ENCODE results near the gene SLC22A3. TPM values are rescaled to one million over a fixed set of nuclear protein-coding genes. Genes with fewer than 3 reads are reported as not detected.

Gene SLC22A3
- total RNA-seq, 1 experiment from 2014 or later: 0.07 TPM

GRCh38 chr6:160378218-160378617 is 30.0 kb downstream of the SLC22A3 start (continued):
- no peak for TF ChIP-seq REST (IDR thresholded peaks at IDR 0.05; ENCODE audit: low read depth)
- TF ChIP-seq JUND (IDR thresholded peaks at IDR 0.05): no peak
- no peak for TF ChIP-seq ELF1 (IDR thresholded peaks at IDR 0.05; ENCODE audit: borderline replicate concordance, low read depth)
- no peak for TF ChIP-seq POLR2A (IDR thresholded peaks at IDR 0.05; ENCODE audit: borderline replicate concordance, extremely low read depth, insufficient read depth, insufficient read length)
- TF ChIP-seq POLR2AphosphoS5 (IDR thresholded peaks at IDR 0.05; ENCODE audit: low read depth, low read length): no peak

- Histone ChIP-seq H3K4me1 (ENCODE audit: control insufficient read depth in 1 of 2, insufficient read depth in 2 of 2, low read length in 2 of 2) (peaks cover 0 to 5% of the 10 kb centered on the region in 2 experiments; a peak in 1 of 4 replicates), H3K9me3 (ENCODE audit: control insufficient read depth in 1 of 2, insufficient read depth in 1 of 2, low read depth in 1 of 2, low read length in 2 of 2) (no peaks in the 10 kb centered on the region), H3K9ac (ENCODE audit: low read length) (no peak overlapping the region), H3K27ac (ENCODE audit: low read depth, low read length) (no peak overlapping the region), H4K20me1 (ENCODE audit: insufficient read depth) (no peaks in the 10 kb centered on the region), H3K36me3 (ENCODE audit: control insufficient read depth in 1 of 2, insufficient read depth in 2 of 2, low read length in 2 of 2) (no peaks in the 10 kb centered on the region), H2AFZ (ENCODE audit: low read depth, low read length, poor library complexity, severe bottlenecking) (no peak overlapping the region), H3K27me3 (ENCODE audit: insufficient read depth, low read length) (no peaks in the 10 kb centered on the region), H3K9me2 (ENCODE audit: insufficient read depth) (no peaks in the 10 kb centered on the region), H3K4me2 (ENCODE audit: low read length) (no peak overlapping the region), H3K4me3 (replicated peaks in 1 of 2; ENCODE audit: low read depth in 1 of 2, low read length in 2 of 2) (no peak overlapping the region), H3K79me2 (ENCODE audit: insufficient read depth, low read length) (no peaks in the 10 kb centered on the region)
- no TSS peak for BruUV-seq (replicated peaks)
- ChIA-PET POLR2A (no interaction called here), CTCF (no interaction called here), RAD21 (ENCODE audit: low non-redundant PET in 1 of 2, low total read pairs in 2 of 2, uncharacterized antibody in 2 of 2, unreplicated experiment in 2 of 2) (no interaction called here)
- intact Hi-C loops (cut with micrococcal nuclease): no loop called here
- DNase-seq (ENCODE audit: low read depth, low spot score) (no peak), ATAC-seq (no peak)
- no peak for TF ChIP-seq EZH2 (IDR thresholded peaks at IDR 0.05)
- no peak for TF ChIP-seq CEBPB (IDR thresholded peaks at IDR 0.05; ENCODE audit: low read depth)
- no peak for TF ChIP-seq ZNF274 (IDR thresholded peaks at IDR 0.05; ENCODE audit: low read depth, low read length)
- no peak for TF ChIP-seq TCF7L2 (IDR thresholded peaks at IDR 0.05; ENCODE audit: borderline replicate concordance, extremely low read depth, insufficient read depth, insufficient read length)
- no peak for TF ChIP-seq POLR2AphosphoS5 (IDR thresholded peaks at IDR 0.05; ENCODE audit: low read depth, low read length)
- TF ChIP-seq CBX3 (IDR thresholded peaks at IDR 0.05; ENCODE audit: low read depth): no peak
- no peak for TF ChIP-seq ELF1 (IDR thresholded peaks at IDR 0.05; ENCODE audit: borderline replicate concordance, low read depth)
- no peak for TF ChIP-seq SRF (IDR thresholded peaks at IDR 0.05; ENCODE audit: low read depth)
- no peak for TF ChIP-seq POLR2A (IDR thresholded peaks at IDR 0.05; ENCODE audit: borderline replicate concordance, extremely low read depth, insufficient read depth, insufficient read length)
- TF ChIP-seq EGR1 (IDR thresholded peaks at IDR 0.05; ENCODE audit: low read depth): no peak
- no peak for TF ChIP-seq ATF3 (IDR thresholded peaks at IDR 0.05)
- TF ChIP-seq ZBTB33 (IDR thresholded peaks at IDR 0.05; ENCODE audit: extremely low read depth, insufficient replicate concordance, low read length): no peak
- no peak for TF ChIP-seq EZH2phosphoT487 (IDR thresholded peaks at IDR 0.05; ENCODE audit: borderline replicate concordance)
- TF ChIP-seq SIN3A (IDR thresholded peaks at IDR 0.05; ENCODE audit: low read depth): no peak
- no peak for TF ChIP-seq CTCF (IDR thresholded peaks at IDR 0.05 in 2 of 3, conservative IDR thresholded peaks at IDR 0.05 in 1 of 3; ENCODE audit: borderline replicate concordance in 1 of 3, insufficient read depth in 1 of 3, low read depth in 2 of 3, low read length in 2 of 3)
Measured at GRCh38 chr6:160378882-160379281, 30.7 kb downstream of the SLC22A3 start.
